ENCODE data around the gene BCL11B.

GRCh38 chr14:99252940-99253868, 18.8 kb downstream of the BCL11B start:
- TF ChIP-seq, protein P1, sequence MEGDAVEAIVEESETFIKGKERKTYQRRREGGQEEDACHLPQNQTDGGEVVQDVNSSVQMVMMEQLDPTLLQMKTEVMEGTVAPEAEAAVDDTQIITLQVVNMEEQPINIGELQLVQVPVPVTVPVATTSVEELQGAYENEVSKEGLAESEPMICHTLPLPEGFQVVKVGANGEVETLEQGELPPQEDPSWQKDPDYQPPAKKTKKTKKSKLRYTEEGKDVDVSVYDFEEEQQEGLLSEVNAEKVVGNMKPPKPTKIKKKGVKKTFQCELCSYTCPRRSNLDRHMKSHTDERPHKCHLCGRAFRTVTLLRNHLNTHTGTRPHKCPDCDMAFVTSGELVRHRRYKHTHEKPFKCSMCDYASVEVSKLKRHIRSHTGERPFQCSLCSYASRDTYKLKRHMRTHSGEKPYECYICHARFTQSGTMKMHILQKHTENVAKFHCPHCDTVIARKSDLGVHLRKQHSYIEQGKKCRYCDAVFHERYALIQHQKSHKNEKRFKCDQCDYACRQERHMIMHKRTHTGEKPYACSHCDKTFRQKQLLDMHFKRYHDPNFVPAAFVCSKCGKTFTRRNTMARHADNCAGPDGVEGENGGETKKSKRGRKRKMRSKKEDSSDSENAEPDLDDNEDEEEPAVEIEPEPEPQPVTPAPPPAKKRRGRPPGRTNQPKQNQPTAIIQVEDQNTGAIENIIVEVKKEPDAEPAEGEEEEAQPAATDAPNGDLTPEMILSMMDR (conservative IDR thresholded peaks at IDR 0.05 in 1 of 2, IDR thresholded peaks at IDR 0.05 in 1 of 2; ENCODE audit: low read depth in 1 of 2, low read length in 2 of 2), result no peak
- TF ChIP-seq EZH2 (IDR thresholded peaks at IDR 0.05; ENCODE audit: low read length, missing control alignments), result no peak
